Stomach (tissue), 9 donors: ENCODE measurements around the gene TMEM242. TPM values are rescaled to one million over a fixed set of nuclear protein-coding genes. Genes with fewer than 3 reads are reported as not detected.
A peak's percentile ranks its signal among the peaks of the same experiment; 100 is the strongest.

ENCODE experiments used
- DNase-seq, 2 donors: peaks; one replicate each; pipeline versions ENCODE4 v3.0.0 to v3.0.0-alpha.2; 2013 to 2019
- H3K27ac ChIP-seq, 5 donors: fragments of 200-600 bp in 4 of 5; sonication (generic) in 4 of 5; one replicate each; pipeline ENCODE4 v1.5.1; 2013 to 2019; ENCODE audit warnings: mild to moderate bottlenecking in 1 of 5, moderate library complexity in 1 of 5
- H3K27me3 ChIP-seq, 3 donors: fragments of 200-600 bp; sonication (generic); one replicate each; pipeline ENCODE4 v1.5.1; 2017 to 2019; ENCODE audit warnings: mixed run types in 1 of 3
- H3K36me3 ChIP-seq, 4 donors: fragments of 200-600 bp; sonication (generic); 1 replicate in 3 of 4; 2 replicates in 1 of 4; pipeline ENCODE4 v1.5.1; 2016 to 2019
- H3K4me1 ChIP-seq, 4 donors: fragments of 200-600 bp; sonication (generic); one replicate each; pipeline ENCODE4 v1.5.1; 2016 to 2019
- H3K4me3 ChIP-seq, 4 donors: fragments of 200-600 bp; sonication (generic) in 3 of 4; one replicate each; pipeline ENCODE4 v1.5.1; 2016 to 2019; ENCODE audit warnings: mild to moderate bottlenecking in 1 of 4
- H3K9me3 ChIP-seq, 4 donors: fragments of 200-600 bp; sonication (generic); one replicate each; pipeline ENCODE4 v1.5.1; 2016 to 2019
- EP300 ChIP-seq: sonication (generic); formaldehyde crosslinking; IDR thresholded peaks from one replicate; pipeline ENCODE4 v1.6.1; 2017; ENCODE audit warnings: antibody characterized with exemption
- POLR2A ChIP-seq, 4 donors: fragments of 450-650 bp; IDR thresholded peaks; one replicate each; pipeline ENCODE4 v1.6.1; 2016; ENCODE audit warnings: antibody characterized with exemption in 4 of 4, control low read depth in 2 of 4, mild to moderate bottlenecking in 1 of 4, moderate library complexity in 1 of 4
- POLR2AphosphoS5 ChIP-seq, 3 donors: sonication (generic); formaldehyde crosslinking; IDR thresholded peaks; one replicate each; pipeline ENCODE4 v1.6.1; 2016; ENCODE audit warnings: antibody characterized with exemption in 3 of 3
- WGBS, 5 donors: extraction: QIAGEN DNeasy Blood & Tissue Kit in 3 of 5; methylation state at CpG; one replicate each; pipeline versions ENCODE4 v1.1.5 to v1.1.7; 2013 to 2018; 5-methylcytosine and 5-hydroxymethylcytosine counted together
- intact Hi-C: fragments of 100-400 bp; cut with DNase I; formaldehyde crosslinking; loops from one replicate; pipeline ENCODE4 v1.15.1; 2023; ENCODE audit warnings: low total_unique reads
- polyA plus RNA-seq, 3 donors: library from polyadenylated mRNA; stranded (reverse); fragments of 200-250 nt; gene quantifications; one replicate each; pipeline ENCODE4 v1.2.3, GENCODE V29; 2013
- total RNA-seq, 5 donors: library from RNA; depleted of rRNA; stranded (reverse); fragments of >200 nt; gene quantifications; one replicate each; pipeline versions ENCODE4 v1.1.0 to v1.2.3, GENCODE V29; 2014 to 2016
- TF ChIP-seq, protein P1 (sequence below), 7 experiments: fragments of 450-650 bp in 4 of 7; fragments of 200-600 bp in 3 of 7; sonication (generic) in 3 of 7; IDR thresholded peaks; one replicate each; pipeline ENCODE4 v1.5.1; 2016 to 2019; ENCODE audit warnings: antibody characterized with exemption in 7 of 7, control low read depth in 2 of 7, mild to moderate bottlenecking in 1 of 7
- donor health status: healthy with polysubstance abuse.
- donor health status: Bipolar disorder and iron deficiency.
- donor health status: healthy.

The TMEM242 gene
- total and polyA plus RNA-seq, 8 donors: 0.87 to 13.8 (median 4.4) TPM; not detected in 1

DNA sequence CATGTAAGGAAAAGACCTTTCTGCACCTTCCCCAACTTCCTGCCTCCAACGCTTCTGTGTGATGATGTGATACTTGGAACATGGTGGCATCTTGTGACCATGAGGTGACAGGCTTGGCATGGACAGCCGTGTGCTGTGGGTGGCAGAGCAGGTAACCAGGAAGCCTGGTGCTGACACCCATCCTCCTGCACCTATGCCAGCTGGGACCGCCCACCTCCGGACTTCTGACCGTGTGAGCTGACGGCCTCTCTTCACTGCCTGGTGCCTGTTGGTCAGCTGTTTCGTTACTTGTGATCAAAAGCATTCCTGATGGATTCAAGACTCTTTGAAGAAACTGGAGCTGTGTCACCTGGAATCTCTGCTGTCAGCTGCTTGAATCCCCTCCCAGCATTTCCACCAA lies 70.3 kb downstream of the TMEM242 start:
- 27 to 67% (median 38%) methylated on average over 7 of the region's 7 CpGs for WGBS, 5 donors

DNA sequence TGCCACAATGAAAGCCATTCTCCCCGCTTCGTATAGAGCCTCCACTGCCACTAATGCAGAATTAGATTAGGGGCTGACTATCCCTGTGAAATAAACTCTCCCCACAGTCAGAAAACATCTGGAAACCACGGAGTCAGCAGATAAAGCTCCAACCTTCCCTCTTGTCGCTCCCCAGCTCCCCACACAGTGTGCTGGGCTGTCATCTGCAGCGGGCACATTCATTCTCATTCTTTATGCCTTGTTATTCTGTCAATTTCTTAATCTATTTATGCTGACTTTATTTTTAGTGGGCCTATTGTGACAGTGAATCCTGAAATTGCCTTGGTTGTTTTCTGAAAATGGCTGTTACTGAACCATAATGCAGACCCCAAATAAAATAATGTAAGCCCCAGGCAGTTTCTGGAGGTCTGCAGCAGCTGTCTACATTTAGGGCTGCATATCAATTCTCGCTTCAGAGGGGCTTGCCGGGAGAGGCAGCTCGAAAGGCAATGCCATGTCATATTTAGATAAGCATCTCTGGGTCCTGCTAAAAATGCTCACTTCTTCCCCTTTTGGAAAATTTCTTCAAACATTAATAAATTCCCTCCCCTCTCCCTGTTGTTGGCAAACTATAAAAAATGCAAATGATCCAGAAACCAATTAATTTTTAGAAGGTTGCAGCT lies 71.6 kb downstream of the TMEM242 start:
- no peaks in the 10 kb centered on the region for H3K36me3 ChIP-seq

More for the DNA sequence above, 70.3 kb downstream of the TMEM242 start:
- Histone ChIP-seq H3K9me3 (no peaks in the 10 kb centered on the region), H3K27ac (peak overlapping the region in 1 of 5 donors; percentile 4), H3K4me3 (no peak overlapping the region), H3K36me3 (no peaks in the 10 kb centered on the region), H3K27me3 (no peaks in the 10 kb centered on the region), H3K4me1 (peaks cover 0 to 7% (median 0%) of the 10 kb centered on the region in 4 donors)
- peak in 1 of 2 donors; percentile 55 for DNase-seq
- TF ChIP-seq, protein P1, sequence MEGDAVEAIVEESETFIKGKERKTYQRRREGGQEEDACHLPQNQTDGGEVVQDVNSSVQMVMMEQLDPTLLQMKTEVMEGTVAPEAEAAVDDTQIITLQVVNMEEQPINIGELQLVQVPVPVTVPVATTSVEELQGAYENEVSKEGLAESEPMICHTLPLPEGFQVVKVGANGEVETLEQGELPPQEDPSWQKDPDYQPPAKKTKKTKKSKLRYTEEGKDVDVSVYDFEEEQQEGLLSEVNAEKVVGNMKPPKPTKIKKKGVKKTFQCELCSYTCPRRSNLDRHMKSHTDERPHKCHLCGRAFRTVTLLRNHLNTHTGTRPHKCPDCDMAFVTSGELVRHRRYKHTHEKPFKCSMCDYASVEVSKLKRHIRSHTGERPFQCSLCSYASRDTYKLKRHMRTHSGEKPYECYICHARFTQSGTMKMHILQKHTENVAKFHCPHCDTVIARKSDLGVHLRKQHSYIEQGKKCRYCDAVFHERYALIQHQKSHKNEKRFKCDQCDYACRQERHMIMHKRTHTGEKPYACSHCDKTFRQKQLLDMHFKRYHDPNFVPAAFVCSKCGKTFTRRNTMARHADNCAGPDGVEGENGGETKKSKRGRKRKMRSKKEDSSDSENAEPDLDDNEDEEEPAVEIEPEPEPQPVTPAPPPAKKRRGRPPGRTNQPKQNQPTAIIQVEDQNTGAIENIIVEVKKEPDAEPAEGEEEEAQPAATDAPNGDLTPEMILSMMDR (IDR thresholded peaks at IDR 0.05): no peak
- peak in 1 of 3 donors; percentile 25 for TF ChIP-seq POLR2AphosphoS5 (IDR thresholded peaks at IDR 0.05)
- no peak for TF ChIP-seq POLR2A (IDR thresholded peaks at IDR 0.05)
- no peak for TF ChIP-seq EP300
- intact Hi-C loops: no loop called here

GRCh38 chr6:157249826-157250225 lies 73.5 kb downstream of the TMEM242 start:
- intact Hi-C loops: no loop called here
- H3K4me1 ChIP-seq: peaks cover 0 to 13% (median 9%) of the 10 kb centered on the region in 4 donors
- H3K4me3 ChIP-seq: no peak overlapping the region
- no peak for DNase-seq
- H3K27me3 ChIP-seq: no peaks in the 10 kb centered on the region
- WGBS, 5 donors: 85 to 93% (median 92%) methylated on average over 8 of the region's 8 CpGs
- no peak for TF ChIP-seq POLR2AphosphoS5 (IDR thresholded peaks at IDR 0.05)
- TF ChIP-seq POLR2A (IDR thresholded peaks at IDR 0.05): no peak
- no peak for TF ChIP-seq EP300
- TF ChIP-seq, protein P1 (IDR thresholded peaks at IDR 0.05): no peak
- no peaks in the 10 kb centered on the region for H3K9me3 ChIP-seq
- H3K27ac ChIP-seq: no peak overlapping the region
- no peaks in the 10 kb centered on the region for H3K36me3 ChIP-seq

More for the DNA sequence above, 71.6 kb downstream of the TMEM242 start:
- H3K27ac ChIP-seq: no peak overlapping the region
- no peak overlapping the region for H3K4me3 ChIP-seq
- peaks cover 0 to 7% (median 0%) of the 10 kb centered on the region in 4 donors for H3K4me1 ChIP-seq
- no peaks in the 10 kb centered on the region for H3K9me3 ChIP-seq
- TF ChIP-seq POLR2A (IDR thresholded peaks at IDR 0.05): no peak
- TF ChIP-seq, protein P1 (IDR thresholded peaks at IDR 0.05): no peak
- no peak for TF ChIP-seq EP300
- TF ChIP-seq POLR2AphosphoS5 (IDR thresholded peaks at IDR 0.05): no peak
- WGBS, 5 donors: 87 to 93% (median 91%) methylated on average over 8 of the region's 8 CpGs
- no peaks in the 10 kb centered on the region for H3K27me3 ChIP-seq
- intact Hi-C loops: no loop called here
- no peak for DNase-seq

GRCh38 chr6:157248264-157248663 lies 75.1 kb downstream of the TMEM242 start:
- WGBS, 5 donors: 47 to 62% (median 54%) methylated on average over 1 of the region's 1 CpG
- intact Hi-C loops: no loop called here
- H3K4me1 ChIP-seq: peaks cover 0 to 18% (median 11%) of the 10 kb centered on the region in 4 donors

More at GRCh38 chr6:157248264-157248663, 75.1 kb downstream of the TMEM242 start:
- H3K27ac ChIP-seq: no peak overlapping the region
- H3K36me3 ChIP-seq: no peaks in the 10 kb centered on the region
- no peaks in the 10 kb centered on the region for H3K9me3 ChIP-seq
- no peak for DNase-seq
- TF ChIP-seq EP300 (no peak), POLR2A (IDR thresholded peaks at IDR 0.05) (no peak), POLR2AphosphoS5 (IDR thresholded peaks at IDR 0.05) (no peak)
- TF ChIP-seq, protein P1 (IDR thresholded peaks at IDR 0.05): no peak
- no peak overlapping the region for H3K4me3 ChIP-seq
- H3K27me3 ChIP-seq: no peaks in the 10 kb centered on the region
